Measurements from ENCODE around the gene ZNF544.

Gene ZNF544

DNA sequence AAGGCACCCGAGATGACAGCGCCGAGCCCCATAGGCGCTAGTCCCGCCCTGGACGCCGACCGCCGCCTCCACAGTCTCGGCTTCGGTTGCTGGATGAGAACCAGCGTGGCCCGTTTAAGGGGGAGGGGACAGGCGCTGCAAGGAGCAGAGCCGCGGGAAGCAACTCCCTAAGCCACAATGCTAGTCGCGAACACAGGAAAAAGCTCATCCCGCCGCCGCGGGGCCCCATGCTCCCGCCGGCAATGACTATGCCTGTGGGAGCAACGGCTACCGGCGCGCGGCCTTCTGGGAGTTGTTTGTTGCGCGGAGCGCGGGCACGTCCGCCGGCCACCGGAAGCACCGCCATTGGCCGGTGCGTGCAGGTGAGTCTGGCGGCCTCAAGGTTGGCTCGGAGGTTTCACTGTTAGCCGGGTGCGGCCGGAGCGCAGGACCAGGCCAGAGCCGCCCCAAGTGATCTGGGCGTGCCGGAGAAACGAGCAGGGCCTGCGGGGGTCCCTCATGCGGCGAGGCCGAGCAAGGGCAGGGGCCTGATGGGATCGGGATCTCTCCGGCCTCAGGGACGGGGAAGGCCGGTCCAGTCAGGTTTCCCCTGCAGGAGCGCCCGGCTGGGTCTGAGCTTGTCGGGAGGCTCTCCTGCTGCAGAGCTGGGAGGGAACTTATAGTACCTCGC is at the start of gene ZNF544:
ZNF544 (plus strand) TSS at position 330 of the 670 bp plus-strand sequence. CDS start 15,110 bp downstream, outside the sequence.
- H3K4me3 ChIP-seq (ENCODE audit: low read depth, low read length), result peak within 1 kb of the TSS; percentile 84
- peak; percentile 43 for TF ChIP-seq CTCF (IDR thresholded peaks at IDR 0.05; ENCODE audit: low read depth, low read length)
- peak; percentile 78 for DNase-seq (ENCODE audit: low read depth, low spot score)
- in situ Hi-C loops (cut with HindIII; ENCODE audit: low sequenced_read_pairs), result no loop called here

DNA sequence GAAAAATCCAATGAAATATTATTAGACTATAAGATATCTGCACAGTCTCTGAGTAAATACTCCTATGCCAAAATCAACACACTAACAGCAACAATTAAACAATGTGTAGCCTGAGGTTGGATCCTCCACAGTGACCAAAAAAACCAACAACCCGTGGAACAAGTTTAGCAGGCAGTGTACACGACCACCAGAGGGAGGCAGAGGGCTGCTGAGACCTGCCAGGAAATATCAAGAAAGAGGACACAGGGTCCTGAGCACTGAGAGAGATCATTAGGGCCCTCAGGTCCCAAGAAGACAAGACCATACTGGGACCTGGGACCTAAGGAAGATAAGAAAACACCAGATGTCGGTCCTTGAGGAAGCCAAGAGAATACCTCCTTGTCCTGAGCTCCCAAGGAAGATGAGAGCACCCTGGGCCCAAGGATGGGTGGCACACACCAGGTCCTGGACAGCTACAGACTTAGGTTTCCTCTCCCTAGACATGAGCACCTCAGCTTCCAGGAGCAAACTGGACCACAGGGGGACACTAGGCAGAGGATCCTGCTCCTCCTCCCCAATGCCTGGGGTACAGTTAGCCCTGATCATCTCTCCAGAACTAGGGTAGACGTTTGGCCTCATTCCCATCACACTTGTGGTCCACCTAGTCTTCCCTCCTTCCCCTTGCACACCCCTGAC is 46.7 kb upstream of the ZNF544 start:
- no peak for DNase-seq (ENCODE audit: low read depth, low spot score)
- in situ Hi-C loops (cut with HindIII; ENCODE audit: low sequenced_read_pairs), result no loop called here
- peak overlapping the region; percentile 90 for H3K4me3 ChIP-seq (ENCODE audit: low read depth, low read length)
- peak; percentile 51 for TF ChIP-seq CTCF (IDR thresholded peaks at IDR 0.05; ENCODE audit: low read depth, low read length)

DNA sequence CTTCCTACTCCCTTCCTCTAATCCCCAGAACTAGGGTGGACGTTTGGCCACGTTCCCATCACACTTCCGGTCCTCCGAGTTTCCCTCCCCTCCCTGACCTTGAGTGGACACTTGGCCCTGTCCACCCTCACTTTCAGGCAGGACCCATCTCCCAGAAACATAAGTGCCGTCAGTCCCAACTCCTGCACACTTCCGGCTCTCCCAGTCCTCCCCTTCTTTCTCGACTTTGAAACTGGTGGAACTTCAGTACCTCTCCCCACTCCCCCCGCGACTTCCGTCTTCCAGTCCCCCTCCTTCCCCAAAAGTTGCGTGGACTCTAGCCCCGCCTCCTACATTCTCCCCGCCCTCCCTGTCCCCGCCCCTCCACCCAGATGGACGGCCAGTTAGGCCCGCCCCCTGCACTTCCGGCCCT is 46.1 kb upstream of the ZNF544 start:
- in situ Hi-C loops (cut with HindIII; ENCODE audit: low sequenced_read_pairs), result no loop called here
- DNase-seq (ENCODE audit: low read depth, low spot score), result no peak
- TF ChIP-seq CTCF (IDR thresholded peaks at IDR 0.05; ENCODE audit: low read depth, low read length), result no peak
- H3K4me3 ChIP-seq (ENCODE audit: low read depth, low read length), result peak overlapping the region; percentile 90

DNA sequence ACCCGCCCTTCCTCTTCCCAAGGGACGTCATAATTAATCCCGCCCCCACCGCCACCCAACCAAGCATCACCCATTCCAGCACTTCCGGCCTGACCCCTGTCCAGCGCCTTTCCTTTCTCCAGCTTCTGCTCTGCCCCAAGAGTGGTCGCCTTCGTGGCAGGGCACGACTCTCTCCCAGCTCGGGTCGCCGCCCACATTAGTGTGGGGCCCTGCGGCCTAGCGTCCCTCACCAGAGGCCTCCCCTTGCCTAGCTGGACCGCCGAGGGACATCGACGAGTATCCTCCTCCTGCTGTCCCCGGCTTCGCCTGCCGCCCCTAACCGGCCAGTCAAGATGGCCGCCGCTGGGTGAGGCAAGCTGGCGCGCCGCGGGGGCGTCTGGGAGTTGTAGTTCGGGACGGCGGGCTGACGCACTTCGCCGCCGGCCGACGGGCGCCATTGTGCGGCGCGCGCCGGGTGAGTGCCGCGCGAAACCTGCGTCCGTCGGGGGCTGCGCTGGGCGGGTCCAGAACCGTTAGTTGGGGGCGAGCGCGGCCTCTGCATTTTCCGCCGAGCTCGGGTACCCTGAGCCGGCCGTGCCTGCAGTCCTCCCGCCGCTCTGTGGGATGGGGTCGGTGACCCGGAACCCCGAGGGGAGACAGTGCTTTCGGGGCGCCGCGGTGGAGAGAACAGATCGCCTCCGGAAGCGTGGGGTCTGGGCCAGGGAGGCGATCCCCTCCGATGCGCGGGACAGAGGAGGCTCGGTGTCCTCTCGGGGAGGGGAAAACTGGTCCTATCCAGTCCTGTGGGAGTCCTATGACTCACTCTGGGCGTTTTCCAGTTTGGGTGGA is 45.5 kb upstream of the ZNF544 start, which contains the start of gene ZNF274:
ZNF274 (plus strand) TSS at position 73 of the 828 bp plus-strand sequence. CDS start 905 bp downstream, outside the sequence.
- DNase-seq (ENCODE audit: low read depth, low spot score), result peak; percentile 93
- in situ Hi-C loops (cut with HindIII; ENCODE audit: low sequenced_read_pairs), result no loop called here
- peak within 1 kb of the TSS; percentile 90 for H3K4me3 ChIP-seq (ENCODE audit: low read depth, low read length)
- no peak for TF ChIP-seq CTCF (IDR thresholded peaks at IDR 0.05; ENCODE audit: low read depth, low read length)

- in situ Hi-C loops (cut with HindIII; ENCODE audit: low sequenced_read_pairs), result no loop called here
- H3K4me3 ChIP-seq (ENCODE audit: low read depth, low read length), result peak overlapping the region; percentile 90
- no peak for DNase-seq (ENCODE audit: low read depth, low spot score)
- TF ChIP-seq CTCF (IDR thresholded peaks at IDR 0.05; ENCODE audit: low read depth, low read length), result no peak
These were observed 44.9 kb upstream of the ZNF544 start for GRCh38 chr19:58183817-58184215.

DNA sequence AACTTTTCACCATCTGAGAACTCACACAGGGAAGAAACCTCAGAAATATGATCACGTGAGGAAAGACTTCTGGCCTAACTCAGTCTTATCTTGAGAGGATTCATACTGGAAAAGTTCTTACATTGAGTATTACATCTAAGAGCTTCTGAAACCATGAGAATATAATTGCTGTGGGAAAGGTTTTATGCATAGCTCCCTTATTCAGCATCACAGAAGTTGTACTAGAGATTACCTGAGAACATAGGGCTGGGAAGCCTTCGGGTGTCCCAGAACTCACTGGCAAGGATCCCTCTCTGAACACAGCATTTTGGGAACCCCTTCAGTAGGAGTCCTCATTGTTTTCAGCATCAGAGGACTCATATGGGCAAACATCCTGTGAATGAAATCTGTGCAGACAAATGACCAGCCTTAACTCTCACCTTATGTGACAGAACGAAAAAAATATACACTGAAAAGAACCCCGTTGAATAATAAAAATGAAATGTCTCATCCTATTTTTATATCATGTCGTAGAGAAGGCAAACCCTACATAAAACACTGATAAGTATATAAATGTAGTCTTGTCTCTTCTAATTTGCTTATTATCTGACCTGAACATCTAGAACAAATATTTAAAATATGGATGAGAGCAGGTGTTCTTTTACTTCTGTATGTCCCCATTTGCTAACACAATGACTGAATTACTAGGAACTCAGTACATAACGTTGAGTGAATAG is 31.7 kb upstream of the ZNF544 start:
- in situ Hi-C loops (cut with HindIII; ENCODE audit: low sequenced_read_pairs), result no loop called here
- no peak overlapping the region for H3K4me3 ChIP-seq (ENCODE audit: low read depth, low read length)
- peak; percentile 58 for DNase-seq (ENCODE audit: low read depth, low spot score)
- no peak for TF ChIP-seq CTCF (IDR thresholded peaks at IDR 0.05; ENCODE audit: low read depth, low read length)

Data from astrocyte of the spinal cord (primary cell).